WTC11 (cell line): Measurements from ENCODE around the gene SLAMF1. TPM values are rescaled to one million over a fixed set of nuclear protein-coding genes. Genes with fewer than 3 reads are reported as not detected.

Source experiments
- ATAC-seq: fragments of 200-7000 bp; cut with Tn5 transposase; 2 replicates; pipeline ENCODE4 v1.10.0; 2021; ENCODE audit warnings: mild to moderate bottlenecking, moderate library complexity
- CTCF ChIA-PET: fragments of 300-600 bp; sonication (Branson Sonifier 250); formaldehyde crosslinking; loops from one replicate; lab custom pipeline; 2021; ENCODE audit warnings: antibody characterized with exemption; lab: Charles Lee
- POLR2A ChIA-PET: fragments of 350-600 bp; sonication (Branson Sonifier 250); formaldehyde crosslinking; loops from one replicate; lab custom pipeline; 2021; ENCODE audit warnings: antibody characterized with exemption; lab: Charles Lee
- DNase-seq: peaks from one replicate; pipeline ENCODE4 v3.0.0; 2021; ENCODE audit warnings: low spot score
- H3K27ac Mint-ChIP-seq: 2 replicates; pipeline ENCODE4 v1.8.0; 2021; ENCODE audit warnings: mixed read lengths
- H3K27me3 Mint-ChIP-seq: 2 replicates; pipeline ENCODE4 v1.8.0; 2021; ENCODE audit warnings: low read depth, mild to moderate bottlenecking, moderate library complexity, mixed read lengths
- H3K36me3 Mint-ChIP-seq: 2 replicates; pipeline ENCODE4 v1.8.0; 2021; ENCODE audit warnings: mixed read lengths
- H3K4me1 Mint-ChIP-seq: 2 replicates; pipeline ENCODE4 v1.8.0; 2022; ENCODE audit warnings: mixed read lengths
- H3K4me3 Mint-ChIP-seq: 2 replicates; pipeline ENCODE4 v1.8.0; 2021; ENCODE audit warnings: mild to moderate bottlenecking, moderate library complexity, mixed read lengths
- H3K9me3 Mint-ChIP-seq: 2 replicates; pipeline ENCODE4 v1.8.0; 2021; ENCODE audit warnings: mixed read lengths
- CBFB ChIP-seq: sonication (generic); formaldehyde crosslinking; IDR thresholded peaks from 2 replicates; pipeline ENCODE4 v1.8.1; 2022; ENCODE audit warnings: mild to moderate bottlenecking, low read depth, missing genetic modification reagents
- ETV6 ChIP-seq: sonication (generic); formaldehyde crosslinking; IDR thresholded peaks from 2 replicates; pipeline ENCODE4 v1.8.1; 2022; ENCODE audit warnings: mild to moderate bottlenecking, missing genetic modification reagents
- FOXK1 ChIP-seq: sonication (generic); formaldehyde crosslinking; IDR thresholded peaks from 2 replicates; pipeline ENCODE4 v1.8.0; 2022; ENCODE audit warnings: mild to moderate bottlenecking, moderate library complexity, missing genetic modification reagents
- MXD4 ChIP-seq: fragments of 250-450 bp; sonication (Bioruptor Pico); IDR thresholded peaks from 2 replicates; pipeline ENCODE4 v1.8.0; 2021; ENCODE audit warnings: mild to moderate bottlenecking, moderate library complexity, borderline replicate concordance
- NFE2L1 ChIP-seq: sonication (generic); formaldehyde crosslinking; IDR thresholded peaks from 2 replicates; pipeline ENCODE4 v1.8.1; 2023; ENCODE audit warnings: missing genetic modification reagents
- SMAD3 ChIP-seq: sonication (generic); formaldehyde crosslinking; IDR thresholded peaks from 2 replicates; pipeline ENCODE4 v1.8.0; 2022; ENCODE audit warnings: missing genetic modification reagents, mild to moderate bottlenecking, borderline replicate concordance
- TEAD1 ChIP-seq: sonication (generic); formaldehyde crosslinking; IDR thresholded peaks from 2 replicates; pipeline ENCODE4 v1.8.0; 2022; ENCODE audit warnings: mild to moderate bottlenecking, missing genetic modification reagents
- ZBTB43 ChIP-seq: sonication (generic); formaldehyde crosslinking; IDR thresholded peaks from 2 replicates; pipeline ENCODE4 v1.8.1; 2023; ENCODE audit warnings: mild to moderate bottlenecking, missing genetic modification reagents
- ZNF425 ChIP-seq: fragments of 250-450 bp; sonication (Bioruptor Pico); conservative IDR thresholded peaks from 2 replicates; pipeline ENCODE4 v1.9.0; 2021; ENCODE audit warnings: mild to moderate bottlenecking
- total RNA-seq: library from RNA; stranded (reverse); gene quantifications from 3 replicates; pipeline ENCODE4 v1.2.3, GENCODE V29; 2021
- TF ChIP-seq, protein P1 (sequence below): sonication (generic); formaldehyde crosslinking; IDR thresholded peaks from 2 replicates; pipeline ENCODE4 v1.8.0; 2023; ENCODE audit warnings: missing genetic modification reagents
- TF ChIP-seq, protein P2 (sequence below): fragments of 250-450 bp; sonication (Bioruptor Pico); IDR thresholded peaks from 2 replicates; pipeline ENCODE4 v1.9.0; 2021; ENCODE audit warnings: mild to moderate bottlenecking
- TF ChIP-seq, protein P3 (sequence below): fragments of 250-450 bp; sonication (Bioruptor Pico); IDR thresholded peaks from 2 replicates; pipeline ENCODE4 v1.9.0; 2021; ENCODE audit warnings: moderate library complexity, mild to moderate bottlenecking, inconsistent platforms, borderline replicate concordance
- TF ChIP-seq, protein P4 (sequence below): sonication (generic); formaldehyde crosslinking; IDR thresholded peaks from 2 replicates; pipeline ENCODE4 v1.8.0; 2022; ENCODE audit warnings: mild to moderate bottlenecking, missing genetic modification reagents

The SLAMF1 gene
- total RNA-seq, 1 experiment from 2014 or later = 0.15 TPM

DNA sequence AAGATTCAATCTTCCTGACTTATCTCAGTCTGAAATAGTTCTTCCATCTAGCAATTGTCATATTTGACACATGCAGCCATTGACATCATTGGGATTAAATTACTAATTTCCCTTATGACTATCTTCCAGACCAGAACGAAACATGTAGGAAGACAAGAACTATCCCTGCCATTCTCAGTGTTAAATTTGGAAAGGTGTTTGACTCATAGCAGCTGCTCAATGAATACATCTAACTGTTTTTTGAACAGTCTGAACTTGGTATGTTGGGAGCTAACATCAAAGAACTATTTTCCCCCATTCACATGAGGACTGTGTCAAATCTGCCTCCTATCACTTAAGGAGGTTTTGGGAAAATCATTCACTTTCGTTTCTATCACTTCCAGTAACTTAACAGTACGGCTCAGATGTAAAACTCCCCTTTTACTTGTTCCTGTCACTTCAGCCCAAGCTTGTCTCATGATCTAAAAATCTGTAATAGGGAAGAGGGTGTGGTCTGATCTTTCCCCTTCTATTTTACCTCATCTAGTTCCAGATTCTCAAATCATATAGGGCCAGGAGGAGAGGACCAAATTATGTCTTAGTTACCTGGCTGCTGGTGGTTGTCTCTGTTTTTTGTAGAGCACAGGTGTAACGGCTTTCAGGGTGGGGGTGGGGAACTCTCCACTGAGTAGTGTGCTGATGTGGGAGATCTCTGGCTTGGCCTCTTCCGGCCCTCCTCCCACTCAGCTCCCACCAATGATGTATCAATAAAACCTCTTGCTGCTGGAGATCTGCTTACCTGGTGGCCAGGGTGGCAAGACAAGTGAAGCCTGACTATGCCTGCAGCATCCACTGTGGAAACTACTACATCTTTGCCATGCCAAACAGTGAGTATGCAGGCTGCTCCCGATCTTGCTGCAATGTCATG lies 26.2 kb upstream of the SLAMF1 start:
- no peak for DNase-seq
- no peak overlapping the region for H3K4me3 Mint-ChIP-seq
- H3K9me3 Mint-ChIP-seq = peaks cover 29% of the 10 kb centered on the region
- TF ChIP-seq SMAD3 (CRISPR knock-in tag) = no peak
- TF ChIP-seq, protein P1, sequence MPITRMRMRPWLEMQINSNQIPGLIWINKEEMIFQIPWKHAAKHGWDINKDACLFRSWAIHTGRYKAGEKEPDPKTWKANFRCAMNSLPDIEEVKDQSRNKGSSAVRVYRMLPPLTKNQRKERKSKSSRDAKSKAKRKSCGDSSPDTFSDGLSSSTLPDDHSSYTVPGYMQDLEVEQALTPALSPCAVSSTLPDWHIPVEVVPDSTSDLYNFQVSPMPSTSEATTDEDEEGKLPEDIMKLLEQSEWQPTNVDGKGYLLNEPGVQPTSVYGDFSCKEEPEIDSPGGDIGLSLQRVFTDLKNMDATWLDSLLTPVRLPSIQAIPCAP (CRISPR knock-in tag) = no peak
- 0 out of 2 replicates have a peak, but pooled peaks have one; percentile 35 for TF ChIP-seq ZNF425 (CRISPR knock-in tag)
- POLR2A ChIA-PET = interaction anchor here (0.6 kb wide), 1 partner anchor 229 kb away, joined by 7 read pairs; no protein-coding TSS in a partner anchor
- H3K27me3 Mint-ChIP-seq = no peaks in the 10 kb centered on the region; the same call in 1 of the 2 replicates
- CTCF ChIA-PET = interaction anchor here (1.1 to 5.4 kb wide), 7 partner anchors 8 to 278 kb away, joined by 3 to 53 read pairs (median 5); no protein-coding TSS in a partner anchor
- H3K27ac Mint-ChIP-seq = no peak overlapping the region
- peaks cover 33% of the 10 kb centered on the region for H3K36me3 Mint-ChIP-seq
- H3K4me1 Mint-ChIP-seq = peaks cover 6% of the 10 kb centered on the region
- ATAC-seq = no peak

GRCh38 chr1:160671603-160672517 lies 25.0 kb upstream of the SLAMF1 start:
- no peak overlapping the region for H3K27ac Mint-ChIP-seq
- ChIA-PET CTCF (interaction anchor here (0.6 to 5.4 kb wide), 13 partner anchors 9 to 288 kb away, joined by 3 to 53 read pairs (median 4); no protein-coding TSS in a partner anchor), POLR2A (interaction anchor here (0.6 kb wide), 2 partner anchors 75 to 408 kb away, joined by 4 to 10 read pairs; no protein-coding TSS in a partner anchor)
- H3K27me3 Mint-ChIP-seq = no peaks in the 10 kb centered on the region
- peaks cover 41% of the 10 kb centered on the region for H3K36me3 Mint-ChIP-seq
- TF ChIP-seq MXD4 (CRISPR knock-in tag) (no peak), TEAD1 (CRISPR knock-in tag) (peak; percentile 58; the same call in 1 of the 2 replicates), ZBTB43 (CRISPR knock-in tag) (no peak), ETV6 (0 out of 2 replicates have a peak, but pooled peaks have one; percentile 66), CBFB (CRISPR knock-in tag) (0 out of 2 replicates have a peak, but pooled peaks have one; percentile 38), FOXK1 (CRISPR knock-in tag) (peak; percentile 37; the same call in 1 of the 2 replicates), NFE2L1 (CRISPR knock-in tag) (0 out of 2 replicates have a peak, but pooled peaks have one; percentile 15)
- TF ChIP-seq, protein P2, sequence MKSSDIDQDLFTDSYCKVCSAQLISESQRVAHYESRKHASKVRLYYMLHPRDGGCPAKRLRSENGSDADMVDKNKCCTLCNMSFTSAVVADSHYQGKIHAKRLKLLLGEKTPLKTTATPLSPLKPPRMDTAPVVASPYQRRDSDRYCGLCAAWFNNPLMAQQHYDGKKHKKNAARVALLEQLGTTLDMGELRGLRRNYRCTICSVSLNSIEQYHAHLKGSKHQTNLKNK (CRISPR knock-in tag) = no peak
- TF ChIP-seq, protein P3, sequence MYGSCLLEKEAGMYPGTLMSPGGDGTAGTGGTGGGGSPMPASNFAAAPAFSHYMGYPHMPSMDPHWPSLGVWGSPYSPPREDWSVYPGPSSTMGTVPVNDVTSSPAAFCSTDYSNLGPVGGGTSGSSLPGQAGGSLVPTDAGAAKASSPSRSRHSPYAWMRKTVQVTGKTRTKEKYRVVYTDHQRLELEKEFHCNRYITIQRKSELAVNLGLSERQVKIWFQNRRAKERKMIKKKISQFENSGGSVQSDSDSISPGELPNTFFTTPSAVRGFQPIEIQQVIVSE (CRISPR knock-in tag) = no peak
- TF ChIP-seq, protein P4, sequence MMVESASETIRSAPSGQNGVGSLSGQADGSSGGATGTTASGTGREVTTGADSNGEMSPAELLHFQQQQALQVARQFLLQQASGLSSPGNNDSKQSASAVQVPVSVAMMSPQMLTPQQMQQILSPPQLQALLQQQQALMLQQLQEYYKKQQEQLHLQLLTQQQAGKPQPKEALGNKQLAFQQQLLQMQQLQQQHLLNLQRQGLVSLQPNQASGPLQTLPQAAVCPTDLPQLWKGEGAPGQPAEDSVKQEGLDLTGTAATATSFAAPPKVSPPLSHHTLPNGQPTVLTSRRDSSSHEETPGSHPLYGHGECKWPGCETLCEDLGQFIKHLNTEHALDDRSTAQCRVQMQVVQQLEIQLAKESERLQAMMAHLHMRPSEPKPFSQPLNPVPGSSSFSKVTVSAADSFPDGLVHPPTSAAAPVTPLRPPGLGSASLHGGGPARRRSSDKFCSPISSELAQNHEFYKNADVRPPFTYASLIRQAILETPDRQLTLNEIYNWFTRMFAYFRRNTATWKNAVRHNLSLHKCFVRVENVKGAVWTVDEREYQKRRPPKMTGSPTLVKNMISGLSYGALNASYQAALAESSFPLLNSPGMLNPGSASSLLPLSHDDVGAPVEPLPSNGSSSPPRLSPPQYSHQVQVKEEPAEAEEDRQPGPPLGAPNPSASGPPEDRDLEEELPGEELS (CRISPR knock-in tag) = peak; percentile 67; the same call in 1 of the 2 replicates
- peaks cover 6% of the 10 kb centered on the region for H3K4me1 Mint-ChIP-seq
- no peak for DNase-seq
- peaks cover 35% of the 10 kb centered on the region for H3K9me3 Mint-ChIP-seq
- peak; percentile 56 for ATAC-seq
- H3K4me3 Mint-ChIP-seq = no peak overlapping the region; the same call in 1 of the 2 replicates
